PC-9 (cell line): ENCODE measurements around the gene ACP6. TPM values are rescaled to one million over a fixed set of nuclear protein-coding genes. Genes with fewer than 3 reads are reported as not detected.

ENCODE experiments used
- BruUV-seq: library from RNA; stranded (reverse); fragments of 400-500 nt; replicated peaks from 2 replicates; lab custom pipeline; 2021; lab: Mats Ljungman, UMichigan
- CTCF ChIA-PET: fragments of 300-600 bp; sonication (Branson Sonifier 250); formaldehyde crosslinking; loops from one replicate; lab custom pipeline; 2022; ENCODE audit warnings: antibody characterized with exemption; lab: Charles Lee
- POLR2A ChIA-PET: fragments of 300-600 bp; sonication (Branson Sonifier 250); formaldehyde crosslinking; loops from one replicate; lab custom pipeline; 2022; ENCODE audit warnings: antibody characterized with exemption; ENCODE audit not compliant: unreplicated experiment; lab: Charles Lee
- DNase-seq, 2 experiments: peaks; one replicate each; pipeline versions ENCODE4 v3.0.0 to v3.0.0-alpha.2; 2015 to 2022; ENCODE audit warnings: mixed read lengths in 1 of 2
- H2AFZ ChIP-seq: fragments of 200-600 bp; sonication (generic); 2 replicates; pipeline ENCODE4 v1.8.1; 2017; ENCODE audit warnings: antibody characterized with exemption
- H3F3A ChIP-seq: fragments of 200-600 bp; sonication (generic); 2 replicates; pipeline ENCODE4 v1.8.1; 2017; ENCODE audit warnings: antibody characterized with exemption, mild to moderate bottlenecking, low read depth; ENCODE audit not compliant: insufficient read depth
- H3K27ac ChIP-seq: fragments of 200-600 bp; sonication (generic); 2 replicates; pipeline ENCODE4 v1.6.1; 2016; ENCODE audit warnings: mixed run types
- H3K27me3 ChIP-seq: fragments of 200-600 bp; sonication (generic); 2 replicates; pipeline ENCODE4 v1.6.1; 2016; ENCODE audit warnings: low read depth, mixed run types; ENCODE audit not compliant: insufficient read depth
- H3K36me3 ChIP-seq: fragments of 200-600 bp; sonication (generic); 2 replicates; pipeline ENCODE4 v1.6.1; 2016; ENCODE audit warnings: low read depth, mixed run types
- H3K4me1 ChIP-seq: fragments of 200-600 bp; sonication (generic); replicated peaks from 2 replicates; pipeline ENCODE4 v1.6.1; 2016; ENCODE audit warnings: mixed run types; ENCODE audit not compliant: insufficient read depth
- H3K4me2 ChIP-seq: fragments of 200-600 bp; sonication (generic); 2 replicates; pipeline ENCODE4 v1.6.1; 2017; ENCODE audit warnings: mixed run types
- H3K4me3 ChIP-seq: fragments of 200-600 bp; sonication (generic); 2 replicates; pipeline ENCODE4 v1.6.1; 2016; ENCODE audit warnings: mixed run types
- H3K79me2 ChIP-seq: fragments of 200-600 bp; sonication (generic); 2 replicates; pipeline ENCODE4 v1.6.1; 2017; ENCODE audit warnings: low read depth, mixed run types
- H3K9me2 ChIP-seq: fragments of 200-600 bp; sonication (generic); 2 replicates; pipeline ENCODE4 v1.8.1; 2017; ENCODE audit warnings: mild to moderate bottlenecking; ENCODE audit not compliant: insufficient read depth
- H3K9me3 ChIP-seq: fragments of 200-600 bp; sonication (generic); 2 replicates; pipeline ENCODE4 v1.8.1; 2016; ENCODE audit warnings: low read depth; ENCODE audit not compliant: insufficient read depth
- H4K20me1 ChIP-seq: fragments of 200-600 bp; sonication (generic); 2 replicates; pipeline ENCODE4 v1.8.1; 2017; ENCODE audit not compliant: insufficient read depth
- EZH2 ChIP-seq: fragments of 200-600 bp; sonication (generic); IDR thresholded peaks from 2 replicates; pipeline ENCODE4 v1.8.0; 2017; ENCODE audit warnings: antibody characterized with exemption, low read depth
- intact Hi-C: fragments of 100-400 bp; cut with micrococcal nuclease; formaldehyde crosslinking; loops from one replicate; pipeline ENCODE4 v1.10.0; 2022; ENCODE audit not compliant: unreplicated experiment
- total RNA-seq: library from RNA; stranded (reverse); gene quantifications from 2 replicates; pipeline ENCODE4 v1.2.3, GENCODE V29; 2021
- TF ChIP-seq, protein P1 (sequence below): fragments of 200-600 bp; sonication (generic); conservative IDR thresholded peaks from 2 replicates; pipeline ENCODE4 v1.6.1; 2017; ENCODE audit warnings: mixed run types, antibody characterized with exemption, mild to moderate bottlenecking, moderate library complexity

Gene ACP6
- total RNA-seq, 1 experiment from 2014 or later = 71.4 TPM

DNA sequence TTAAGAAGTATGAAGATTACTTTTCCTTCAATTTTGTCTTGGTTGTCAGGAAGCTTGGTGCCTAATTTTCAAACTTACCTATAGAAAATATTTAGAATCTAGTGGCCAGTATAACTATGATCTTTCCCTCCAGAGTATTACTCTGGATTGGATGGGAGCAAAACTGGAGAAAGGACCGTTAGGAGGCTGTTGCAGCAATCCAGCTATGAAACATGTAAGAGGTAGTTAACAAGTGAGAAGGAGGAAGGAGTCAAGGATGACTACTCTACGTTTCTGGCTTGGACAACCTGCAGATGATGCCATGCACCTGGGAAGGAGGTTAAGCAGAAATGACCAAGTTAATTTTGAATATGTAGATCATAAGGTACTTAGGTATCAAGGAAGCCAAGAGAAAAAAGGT is 3.5 kb upstream of the ACP6 start:
- no TSS peak for BruUV-seq
- POLR2A ChIA-PET = no interaction called here
- CTCF ChIA-PET = no interaction called here

DNA sequence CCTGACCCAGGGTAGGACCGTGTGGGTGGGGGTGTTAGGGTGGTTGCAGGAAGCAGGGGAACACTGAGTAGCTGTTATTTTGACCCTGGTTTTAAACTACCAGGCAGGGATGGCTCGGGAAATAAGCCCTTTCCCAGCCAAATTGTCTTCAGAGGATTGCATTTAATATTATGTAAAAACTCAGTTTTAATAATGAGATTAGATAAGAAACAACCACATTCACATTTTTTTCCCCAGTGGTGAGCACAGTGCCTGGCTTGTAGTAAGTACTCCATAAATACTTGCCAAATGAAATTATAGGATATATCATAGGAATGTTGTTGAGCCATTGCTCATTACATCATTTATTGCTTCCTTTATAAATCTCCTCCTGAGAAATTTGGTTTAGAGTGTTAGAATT is 3.1 kb upstream of the ACP6 start:
- Histone ChIP-seq H3K27me3 (no peaks in the 10 kb centered on the region), H3K4me2 (no peak overlapping the region), H3K27ac (no peak overlapping the region), H3K4me1 (peaks cover 39% of the 10 kb centered on the region), H3K36me3 (peaks cover 2% of the 10 kb centered on the region; the same call in 1 of the 2 replicates), H3K9me3 (peaks cover 25% of the 10 kb centered on the region), H3K4me3 (no peak overlapping the region), H4K20me1 (no peaks in the 10 kb centered on the region), H3K9me2 (no peaks in the 10 kb centered on the region), H2AFZ (no peak overlapping the region), H3F3A (peaks cover 49% of the 10 kb centered on the region), H3K79me2 (peaks cover 19% of the 10 kb centered on the region)
- TF ChIP-seq, protein P1, sequence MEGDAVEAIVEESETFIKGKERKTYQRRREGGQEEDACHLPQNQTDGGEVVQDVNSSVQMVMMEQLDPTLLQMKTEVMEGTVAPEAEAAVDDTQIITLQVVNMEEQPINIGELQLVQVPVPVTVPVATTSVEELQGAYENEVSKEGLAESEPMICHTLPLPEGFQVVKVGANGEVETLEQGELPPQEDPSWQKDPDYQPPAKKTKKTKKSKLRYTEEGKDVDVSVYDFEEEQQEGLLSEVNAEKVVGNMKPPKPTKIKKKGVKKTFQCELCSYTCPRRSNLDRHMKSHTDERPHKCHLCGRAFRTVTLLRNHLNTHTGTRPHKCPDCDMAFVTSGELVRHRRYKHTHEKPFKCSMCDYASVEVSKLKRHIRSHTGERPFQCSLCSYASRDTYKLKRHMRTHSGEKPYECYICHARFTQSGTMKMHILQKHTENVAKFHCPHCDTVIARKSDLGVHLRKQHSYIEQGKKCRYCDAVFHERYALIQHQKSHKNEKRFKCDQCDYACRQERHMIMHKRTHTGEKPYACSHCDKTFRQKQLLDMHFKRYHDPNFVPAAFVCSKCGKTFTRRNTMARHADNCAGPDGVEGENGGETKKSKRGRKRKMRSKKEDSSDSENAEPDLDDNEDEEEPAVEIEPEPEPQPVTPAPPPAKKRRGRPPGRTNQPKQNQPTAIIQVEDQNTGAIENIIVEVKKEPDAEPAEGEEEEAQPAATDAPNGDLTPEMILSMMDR = no peak
- TF ChIP-seq EZH2 = no peak
- CTCF ChIA-PET = no interaction called here
- no peak for DNase-seq
- intact Hi-C loops = no loop called here
- no TSS peak for BruUV-seq
- POLR2A ChIA-PET = no interaction called here

More for the DNA sequence above, 3.5 kb upstream of the ACP6 start:
- H3K36me3 ChIP-seq = peaks cover 5% of the 10 kb centered on the region; the same call in 1 of the 2 replicates
- peaks cover 49% of the 10 kb centered on the region for H3F3A ChIP-seq
- no peak for TF ChIP-seq EZH2
- TF ChIP-seq, protein P1 = no peak
- H3K4me3 ChIP-seq = no peak overlapping the region
- no peaks in the 10 kb centered on the region for H4K20me1 ChIP-seq
- no peak overlapping the region for H2AFZ ChIP-seq
- no peak overlapping the region for H3K4me2 ChIP-seq
- peaks cover 14% of the 10 kb centered on the region for H3K79me2 ChIP-seq
- no peaks in the 10 kb centered on the region for H3K9me2 ChIP-seq
- H3K4me1 ChIP-seq = peaks cover 35% of the 10 kb centered on the region
- DNase-seq = no peak
- H3K9me3 ChIP-seq = peaks cover 29% of the 10 kb centered on the region
- no peaks in the 10 kb centered on the region for H3K27me3 ChIP-seq
- no peak overlapping the region for H3K27ac ChIP-seq
- intact Hi-C loops = no loop called here

DNA sequence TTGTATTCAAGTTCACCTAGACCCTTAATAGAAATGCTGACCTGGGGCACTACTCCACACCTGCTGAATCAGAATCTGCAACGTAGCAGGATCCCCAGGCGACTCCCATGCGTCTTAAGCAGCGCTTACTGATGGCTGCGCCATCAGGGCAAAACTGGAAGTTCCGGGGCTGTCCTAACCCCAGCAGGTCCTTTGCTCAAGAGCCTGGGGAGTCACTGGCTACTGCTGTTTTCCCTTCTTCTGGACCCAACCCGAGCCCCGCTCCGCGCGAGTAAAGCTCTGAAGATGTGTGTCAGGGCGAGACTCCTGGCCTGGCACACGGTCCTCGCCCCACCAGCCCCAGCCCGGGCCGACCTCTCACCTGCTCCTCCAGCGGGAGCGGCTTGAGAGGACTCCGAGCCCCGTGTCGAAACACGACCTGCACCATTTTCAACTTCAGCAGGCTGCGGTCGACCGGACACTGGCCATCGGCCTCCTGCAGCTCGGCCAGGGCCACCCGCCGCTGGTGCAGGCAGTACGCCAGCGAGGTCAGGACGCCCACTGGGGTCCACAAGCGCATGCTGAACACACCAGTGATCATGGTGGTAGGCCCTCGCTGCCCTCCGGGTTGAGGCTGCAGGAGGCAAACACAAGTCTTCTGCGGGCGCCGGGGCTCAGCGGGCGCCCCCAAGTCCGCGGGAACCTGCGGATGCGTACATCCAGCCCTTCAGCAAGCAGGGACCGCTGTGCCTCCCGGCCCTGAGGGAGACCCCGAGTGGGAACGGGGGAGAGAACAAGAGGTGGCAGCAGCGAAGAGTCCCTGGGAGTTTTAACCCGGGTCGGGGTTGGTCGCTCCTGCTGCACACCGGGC is 630 bp downstream of the ACP6 start:
- no peaks in the 10 kb centered on the region for H3K27me3 ChIP-seq
- no peaks in the 10 kb centered on the region for H3K9me2 ChIP-seq
- peaks cover 17% of the 10 kb centered on the region; the same call in 1 of the 2 replicates for H3K36me3 ChIP-seq
- H3K4me1 ChIP-seq = peaks cover 42% of the 10 kb centered on the region
- peak overlapping the region; percentile 65 for H3K4me3 ChIP-seq
- peaks cover 56% of the 10 kb centered on the region for H3K79me2 ChIP-seq
- intact Hi-C loops = loop anchor here (1.0 to 5.0 kb wide), 3 partner anchors 47 to 164 kb away; no protein-coding TSS in a partner anchor
- no peak for TF ChIP-seq EZH2
- TF ChIP-seq, protein P1 = no peak
- peak overlapping the region; percentile 95 for H3K4me2 ChIP-seq
- BruUV-seq = TSS peak; percentile 43
- H3K27ac ChIP-seq = peak overlapping the region; percentile 66
- no peaks in the 10 kb centered on the region for H4K20me1 ChIP-seq
- ChIA-PET CTCF (interaction anchor here (1.1 kb wide), 1 partner anchor 223 kb away, joined by 4 read pairs; no protein-coding TSS in a partner anchor), POLR2A (interaction anchor here (0.7 to 1.3 kb wide), 6 partner anchors 26 to 111 kb away, joined by 3 to 9 read pairs (median 4); no protein-coding TSS in a partner anchor)
- DNase-seq = peak; percentile 50 to 79
- peaks cover 4% of the 10 kb centered on the region; the same call in 1 of the 2 replicates for H3K9me3 ChIP-seq
- peaks cover 19% of the 10 kb centered on the region; the same call in 1 of the 2 replicates for H3F3A ChIP-seq
- H2AFZ ChIP-seq = peak overlapping the region; percentile 88
